H1 (cell line): ENCODE data around the gene EZH2. TPM values are rescaled to one million over a fixed set of nuclear protein-coding genes. Genes with fewer than 3 reads are reported as not detected.

Source experiments
- CTCF ChIA-PET: fragments of 300-600 bp; sonication (Branson Sonifier 250); formaldehyde crosslinking; loops from one replicate; lab custom pipeline; 2021; ENCODE audit not compliant: partially characterized antibody; lab: Charles Lee
- POLR2A ChIA-PET: fragments of 300-600 bp; sonication (Branson Sonifier 250); formaldehyde crosslinking; loops from one replicate; lab custom pipeline; 2021; ENCODE audit warnings: inconsistent platforms; ENCODE audit not compliant: partially characterized antibody; lab: Charles Lee
- DNase-seq, 2 experiments: peaks; one replicate each; pipeline versions ENCODE4 v3.0.0 to v3.0.0-alpha.2; 2010 to 2022; ENCODE audit warnings: low spot score in 2 of 2, low read depth in 1 of 2, mixed read lengths in 1 of 2
- FAIRE-seq: peaks from 2 replicates; lab custom pipeline; 2011; peaks lifted over from hg19 to GRCh38; lab: Jason Lieb, UNC
- H2AFZ ChIP-seq: 2 replicates; pipeline ENCODE4 v1.8.1; 2012; ENCODE audit warnings: low read length, inconsistent platforms
- H2AK5ac ChIP-seq: 2 replicates; pipeline ENCODE4 v1.6.1; 2013; ENCODE audit warnings: low read depth, low read length
- H2BK120ac ChIP-seq: replicated peaks from 2 replicates; pipeline ENCODE3; 2013; ENCODE audit warnings: low read depth, low read length, inconsistent platforms
- H2BK12ac ChIP-seq: 2 replicates; pipeline ENCODE4 v1.6.1; 2013; ENCODE audit warnings: low read depth, low read length
- H2BK15ac ChIP-seq: 2 replicates; pipeline ENCODE4 v1.6.1; 2013; ENCODE audit warnings: low read length
- H2BK20ac ChIP-seq: 2 replicates; pipeline ENCODE4 v1.6.1; 2013; ENCODE audit warnings: low read length
- H2BK5ac ChIP-seq: 2 replicates; pipeline ENCODE4 v1.6.1; 2013; ENCODE audit warnings: low read depth, low read length
- H3K14ac ChIP-seq: 2 replicates; pipeline ENCODE4 v1.6.1; 2013; ENCODE audit warnings: inconsistent platforms; ENCODE audit not compliant: insufficient read length
- H3K18ac ChIP-seq: 2 replicates; pipeline ENCODE4 v1.6.1; 2013; ENCODE audit warnings: low read length; ENCODE audit errors: extremely low read depth
- H3K23ac ChIP-seq: 2 replicates; pipeline ENCODE4 v1.6.1; 2013; ENCODE audit warnings: inconsistent platforms; ENCODE audit not compliant: insufficient read length
- H3K23me2 ChIP-seq: 2 replicates; pipeline ENCODE4 v1.6.1; 2013; ENCODE audit warnings: low read depth, low read length
- H3K27ac ChIP-seq: 2 replicates; pipeline ENCODE4 v1.6.1; 2011; ENCODE audit warnings: low read depth, low read length, inconsistent platforms
- H3K27me3 ChIP-seq, 4 experiments: replicated peaks in 1 of 4; 1 replicate in 1 of 4; 2 replicates in 3 of 4; pipeline versions ENCODE4 v1.6.1 to v1.8.1; 2011 to 2013; ENCODE audit warnings: low read length in 3 of 4, mild to moderate bottlenecking in 3 of 4, inconsistent platforms in 2 of 4, mixed read lengths in 2 of 4, moderate library complexity in 1 of 4; ENCODE audit not compliant: control insufficient read depth in 3 of 4, insufficient read depth in 3 of 4; ENCODE audit errors: extremely low read depth in 1 of 4
- H3K36me3 ChIP-seq, 4 experiments: 2 replicates each; pipeline versions ENCODE4 v1.6.1 to v1.8.1; 2011 to 2013; ENCODE audit warnings: mild to moderate bottlenecking in 4 of 4, low read length in 3 of 4, moderate library complexity in 2 of 4, control low read depth in 1 of 4, inconsistent platforms in 1 of 4; ENCODE audit not compliant: insufficient read depth in 4 of 4, control insufficient read depth in 2 of 4
- H3K4ac ChIP-seq: replicated peaks from 2 replicates; pipeline ENCODE3; 2013; ENCODE audit warnings: low read length, low read depth, mixed read lengths, inconsistent platforms; ENCODE audit not compliant: insufficient read length
- H3K4me1 ChIP-seq, 4 experiments: replicated peaks in 1 of 4; 1 replicate in 1 of 4; 2 replicates in 3 of 4; pipeline versions ENCODE4 v1.6.1 to v1.8.1; 2011 to 2013; ENCODE audit warnings: low read length in 3 of 4, inconsistent platforms in 2 of 4, mixed read lengths in 1 of 4; ENCODE audit not compliant: insufficient read depth in 4 of 4, control insufficient read depth in 3 of 4
- H3K4me2 ChIP-seq, 2 experiments: 2 replicates each; pipeline versions ENCODE4 v1.6.1 to v1.8.1; 2011 to 2013; ENCODE audit warnings: low read depth in 2 of 2, low read length in 2 of 2, control low read depth in 1 of 2, inconsistent platforms in 1 of 2, mild to moderate bottlenecking in 1 of 2; ENCODE audit not compliant: insufficient read depth in 1 of 2
- H3K4me3 ChIP-seq, 4 experiments: fragments of 200-600, 300-600 bp in 1 of 4; sonication (generic), shearing (Covaris generic), sonication (Bioruptor Twin) in 1 of 4; 2 replicates each; pipeline versions ENCODE4 v1.5.1 to v1.8.1; 2011 to 2016; ENCODE audit warnings: low read length in 4 of 4, low read depth in 3 of 4, control low read depth in 2 of 4, inconsistent platforms in 2 of 4, mild to moderate bottlenecking in 2 of 4, mixed read lengths in 1 of 4, moderate library complexity in 1 of 4; ENCODE audit not compliant: insufficient read depth in 2 of 4; ENCODE audit errors: extremely low read depth in 1 of 4
- H3K56ac ChIP-seq: replicated peaks from 2 replicates; pipeline ENCODE3; 2013; ENCODE audit warnings: low read depth, mild to moderate bottlenecking, mixed read lengths, low read length, inconsistent platforms; ENCODE audit not compliant: insufficient read length
- H3K79me1 ChIP-seq: 2 replicates; pipeline ENCODE4 v1.6.1; 2013; ENCODE audit warnings: low read depth, low read length, control low read depth
- H3K79me2 ChIP-seq, 2 experiments: 2 replicates each; pipeline versions ENCODE4 v1.6.1 to v1.8.1; 2012 to 2013; ENCODE audit warnings: low read length in 2 of 2, mild to moderate bottlenecking in 2 of 2, inconsistent platforms in 1 of 2; ENCODE audit not compliant: insufficient read depth in 2 of 2, control insufficient read depth in 1 of 2
- H3K9ac ChIP-seq, 4 experiments: replicated peaks in 1 of 4; 1 replicate in 1 of 4; 2 replicates in 3 of 4; pipeline versions ENCODE4 v1.6.1 to v1.8.1; 2011 to 2013; ENCODE audit warnings: low read depth in 3 of 4, low read length in 3 of 4, control low read depth in 2 of 4, mild to moderate bottlenecking in 2 of 4, moderate library complexity in 2 of 4, inconsistent platforms in 1 of 4; ENCODE audit errors: extremely low read depth in 1 of 4
- H3K9me3 ChIP-seq, 2 experiments: 2 replicates each; pipeline versions ENCODE4 v1.6.1 to v1.8.1; 2012 to 2013; ENCODE audit warnings: mild to moderate bottlenecking in 2 of 2, moderate library complexity in 2 of 2, control low read depth in 1 of 2, inconsistent platforms in 1 of 2, low read depth in 1 of 2, low read length in 1 of 2, mixed read lengths in 1 of 2; ENCODE audit not compliant: insufficient read depth in 2 of 2
- H4K20me1 ChIP-seq, 2 experiments: replicated peaks in 1 of 2; 2 replicates each; pipeline versions ENCODE3 to v1.8.1; 2011 to 2013; ENCODE audit warnings: inconsistent platforms in 2 of 2, low read length in 2 of 2, mild to moderate bottlenecking in 1 of 2; ENCODE audit not compliant: insufficient read depth in 2 of 2, control insufficient read depth in 1 of 2
- H4K5ac ChIP-seq: 2 replicates; pipeline ENCODE4 v1.6.1; 2013; ENCODE audit warnings: low read length, low read depth, mixed read lengths, inconsistent platforms; ENCODE audit not compliant: insufficient read length
- H4K8ac ChIP-seq: 2 replicates; pipeline ENCODE4 v1.8.0; 2013; ENCODE audit warnings: mild to moderate bottlenecking, moderate library complexity, low read length, inconsistent platforms; ENCODE audit not compliant: insufficient read depth; ENCODE audit errors: extremely low read depth
- H4K91ac ChIP-seq: replicated peaks from 2 replicates; pipeline ENCODE3; 2013; ENCODE audit warnings: low read length, mixed read lengths, inconsistent platforms; ENCODE audit not compliant: insufficient read length
- MAFK ChIP-seq: IDR thresholded peaks from 2 replicates; pipeline ENCODE4 v1.6.1; 2012; ENCODE audit warnings: low read depth, mild to moderate bottlenecking, improper control_type of control experiment, low read length
- WGBS, 2 experiments: shearing (Covaris generic) in 1 of 2; methylation state at CpG; one replicate each; pipeline versions ENCODE4 v1.1.6 to v1.1.7; 2013 to 2015; ENCODE audit warnings: low lambda C conversion rate in 2 of 2, mixed read lengths in 2 of 2, inconsistent platforms in 1 of 2, low coverage in 1 of 2, missing lambda C conversion rate in 1 of 2; ENCODE audit not compliant: insufficient replicate concordance in 2 of 2, insufficient coverage in 1 of 2, insufficient read length in 1 of 2; ENCODE audit errors: extremely low coverage in 1 of 2, missing lambda C conversion rate in 1 of 2; 5-methylcytosine and 5-hydroxymethylcytosine counted together
- polyA plus RNA-seq, 7 experiments: library from polyadenylated mRNA; depleted of rRNA in 3 of 7; stranded (reverse) in 5 of 7; unstranded in 2 of 7; fragments of >200 nt in 5 of 7; fragments of 200-250 nt in 2 of 7; gene quantifications; 1 replicate in 5 of 7; 2 replicates in 1 of 7; 4 replicates in 1 of 7; pipeline versions ENCODE4 v1.2.1 to v1.2.3, GENCODE V29; 2011 to 2013; ENCODE audit warnings: missing spikeins in 2 of 7, mixed read lengths in 2 of 7
- total RNA-seq: library from RNA; stranded (reverse); fragmentation: NEBNext Ultra II Directional; extraction: Animal tissue kit (Norgen Biotek cat#: 25700); gene quantifications from 2 replicates; pipeline ENCODE4 v1.2.1, GENCODE V29; 2021

EZH2 gene
- total and polyA plus RNA-seq, 2 of the 8 experiments (the other 6 are each of a cell fraction or from before 2014, with no cell fraction given), result 28.9 to 49.0 TPM

DNA sequence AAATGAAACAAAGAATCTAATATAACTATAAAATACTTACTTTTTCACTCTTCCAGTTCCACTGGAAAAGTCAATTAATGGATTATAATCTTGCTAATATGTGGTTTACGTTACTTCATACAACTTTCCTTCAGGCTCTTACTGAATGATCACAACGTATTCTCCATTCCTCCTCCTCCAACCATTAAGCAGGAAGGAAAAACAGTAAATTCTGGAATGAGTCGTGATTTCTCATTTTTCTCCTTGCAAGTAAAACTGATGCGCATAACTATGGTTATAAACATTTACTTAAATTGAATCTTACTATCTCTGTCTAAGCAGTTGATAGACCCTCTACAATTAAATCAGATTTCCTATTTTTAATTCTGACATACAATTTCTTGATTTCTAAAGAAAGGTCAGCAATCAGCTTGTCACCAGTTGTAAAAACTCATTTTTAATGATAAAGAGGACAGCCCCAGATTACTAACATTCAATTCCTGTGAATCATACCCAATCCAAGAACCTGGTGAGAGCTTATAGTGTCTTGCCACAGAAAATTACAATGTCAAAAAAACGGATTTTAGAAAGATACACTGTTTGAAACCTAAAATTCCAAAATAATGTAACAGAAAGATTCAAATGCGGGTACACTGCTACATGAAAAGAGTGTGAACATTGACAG lies 64.3 kb downstream of the EZH2 start:
- ChIA-PET POLR2A (interaction anchor here (0.6 kb wide), 1 partner anchor 129 kb away, joined by 3 read pairs; no protein-coding TSS in a partner anchor), CTCF (interaction anchor here (0.8 to 1.8 kb wide), 4 partner anchors 12 to 147 kb away, joined by 3 to 10 read pairs (median 4); no protein-coding TSS in a partner anchor)
- Histone ChIP-seq H2AFZ (no peak overlapping the region), H3K36me3 (peaks cover 2 to 40% (median 24%) of the 10 kb centered on the region in 4 experiments; a peak in 7 of 8 replicates), H3K4ac (no peak overlapping the region), H3K18ac (no peak overlapping the region), H3K4me3 (no peak overlapping the region), H3K27me3 (no peaks in the 10 kb centered on the region), H3K23me2 (no peaks in the 10 kb centered on the region)
- no peak for TF ChIP-seq MAFK
- TF ChIP-seq, all 59 proteins: peak for 0
- H4K20me1 ChIP-seq, result peaks cover 0 to 1% of the 10 kb centered on the region in 2 experiments
- H3K79me1 ChIP-seq, result no peaks in the 10 kb centered on the region
- H2BK15ac ChIP-seq, result no peak overlapping the region
- no peak overlapping the region for H2BK5ac ChIP-seq
- no peak overlapping the region for H3K23ac ChIP-seq
- 86% methylated on average over 6 of the region's 6 CpGs; no CpG with 5 or more reads in 1 of the 2 experiments for WGBS, 2 experiments
- H3K9ac ChIP-seq, result no peak overlapping the region
- H4K91ac ChIP-seq, result no peak overlapping the region
- H3K14ac ChIP-seq, result no peak overlapping the region
- FAIRE-seq (no peak), DNase-seq (no peak)
- H3K9me3 ChIP-seq, result no peaks in the 10 kb centered on the region
- no peak overlapping the region for H3K4me2 ChIP-seq
- no peak overlapping the region for H2BK120ac ChIP-seq
- H2AK5ac ChIP-seq, result no peak overlapping the region
- H4K5ac ChIP-seq, result no peak overlapping the region
- no peak overlapping the region for H3K27ac ChIP-seq
- H2BK20ac ChIP-seq, result no peak overlapping the region
- no peak overlapping the region for H2BK12ac ChIP-seq
- H3K56ac ChIP-seq, result no peak overlapping the region
- no peaks in the 10 kb centered on the region; a peak in 1 of 7 replicates for H3K4me1 ChIP-seq
- no peak overlapping the region for H4K8ac ChIP-seq
- H3K79me2 ChIP-seq, result no peaks in the 10 kb centered on the region; a peak in 1 of 4 replicates
